CD4-positive, alpha-beta T cell treated with Interferon alpha-2 for 1 hour (primary cell): ENCODE measurements around the gene AKAP3.

Experiments used
- DNase-seq, 2 donors: peaks; one replicate each; pipeline ENCODE4 v3.0.0-alpha.2; 2020 to 2022

The AKAP3 gene

DNA sequence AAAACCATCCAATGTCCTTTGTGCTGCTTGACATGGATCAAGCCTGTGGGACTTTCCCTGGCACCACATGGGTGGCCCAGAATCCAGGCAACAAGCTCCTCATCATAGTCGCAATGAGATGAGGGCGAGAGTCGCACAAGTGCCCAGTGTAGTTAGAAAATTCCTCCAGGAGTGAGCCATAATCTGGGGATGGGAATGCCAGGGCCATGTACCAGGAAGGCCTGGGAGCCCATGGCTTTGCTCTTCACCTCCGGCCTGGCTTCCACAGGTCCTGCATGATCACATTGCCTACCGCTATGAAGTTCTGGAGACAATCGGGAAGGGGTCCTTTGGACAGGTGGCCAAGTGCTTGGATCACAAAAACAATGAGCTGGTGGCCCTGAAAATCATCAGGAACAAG, 53.0 kb downstream of the AKAP3 start:
- no peak for DNase-seq

DNA sequence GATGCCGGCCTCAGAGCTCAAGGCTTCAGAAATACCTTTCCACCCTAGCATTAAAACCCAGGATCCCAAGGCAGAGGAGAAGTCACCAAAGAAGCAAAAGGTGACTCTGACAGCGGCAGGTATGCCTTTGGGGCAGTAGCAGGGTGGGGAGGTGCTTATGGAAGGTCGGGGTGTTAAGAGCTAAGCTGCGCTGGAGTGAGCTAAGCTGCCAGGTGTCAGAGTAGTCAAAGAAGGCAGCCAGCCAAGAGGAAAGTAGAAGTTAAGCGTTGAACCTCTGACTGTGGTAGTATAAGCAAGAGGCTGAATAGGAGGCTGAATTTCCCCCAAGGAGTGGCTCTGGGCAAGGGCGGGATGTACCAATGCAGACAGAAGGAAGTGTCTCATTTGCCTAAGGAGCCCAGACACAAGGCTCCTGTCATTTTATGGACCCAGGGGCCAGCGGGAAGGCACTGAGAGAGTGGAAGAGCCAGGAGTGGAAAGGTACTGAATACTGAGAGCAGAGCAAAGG, 57.6 kb downstream of the AKAP3 start:
- DNase-seq, result no peak

DNA sequence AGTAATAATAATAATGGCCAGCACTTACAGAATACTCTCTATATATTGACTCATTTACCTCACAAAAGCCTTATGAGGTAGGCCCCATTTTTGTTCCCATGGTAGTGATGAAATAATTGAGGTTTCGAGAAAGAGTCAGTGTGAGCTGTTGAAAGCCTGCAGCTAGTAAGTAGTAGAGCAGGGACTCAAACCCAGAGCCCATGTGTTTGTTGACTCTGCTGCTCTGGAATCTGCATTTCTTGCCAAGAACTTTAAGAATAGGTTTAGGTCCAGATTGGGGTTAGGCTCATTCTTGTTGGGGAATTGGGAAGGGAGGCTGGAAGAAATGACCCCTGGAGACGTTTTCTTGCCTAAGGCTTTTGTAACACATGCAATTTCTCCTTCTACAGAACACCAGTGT, 58.9 kb downstream of the AKAP3 start:
- no peak for DNase-seq

DNA sequence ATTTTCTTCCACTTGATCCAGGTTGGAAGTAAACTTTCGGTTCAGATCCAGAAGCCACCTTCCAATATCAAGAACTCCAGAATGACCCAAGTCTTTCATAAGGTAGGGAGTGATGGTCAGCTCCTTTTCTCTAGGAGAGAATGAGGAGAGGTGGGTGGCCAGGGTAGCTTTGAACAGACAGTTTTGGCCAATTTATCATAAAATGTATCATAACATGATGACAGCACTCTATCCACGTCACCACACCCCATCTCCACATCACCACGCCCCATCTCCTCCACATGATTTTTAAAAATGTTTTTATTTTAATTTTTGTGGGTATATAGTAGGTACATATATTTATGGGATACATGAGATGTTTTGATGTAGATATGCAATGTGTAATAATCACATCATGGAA, 59.9 kb downstream of the AKAP3 start:
- no peak for DNase-seq

DNA sequence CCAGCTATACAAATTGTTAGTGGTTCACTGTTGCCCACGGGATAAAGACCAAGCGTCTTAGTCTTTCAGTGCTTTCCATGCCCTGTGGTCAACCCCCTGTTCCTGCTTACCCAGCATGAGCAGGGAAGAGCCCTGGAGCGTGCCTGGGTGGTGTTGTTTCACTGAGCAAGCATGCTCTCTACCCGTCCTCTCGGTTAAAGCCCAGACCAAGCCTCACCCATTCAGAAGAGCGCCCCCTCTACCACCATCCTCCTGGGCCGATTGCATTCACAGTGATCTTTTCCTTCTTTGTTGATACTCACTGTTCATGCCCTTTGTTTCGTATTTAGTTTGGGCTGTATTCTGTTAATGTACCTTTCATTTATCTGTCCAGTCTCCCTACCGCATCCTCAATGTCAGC, 61.7 kb downstream of the AKAP3 start:
- DNase-seq, result no peak

DNA sequence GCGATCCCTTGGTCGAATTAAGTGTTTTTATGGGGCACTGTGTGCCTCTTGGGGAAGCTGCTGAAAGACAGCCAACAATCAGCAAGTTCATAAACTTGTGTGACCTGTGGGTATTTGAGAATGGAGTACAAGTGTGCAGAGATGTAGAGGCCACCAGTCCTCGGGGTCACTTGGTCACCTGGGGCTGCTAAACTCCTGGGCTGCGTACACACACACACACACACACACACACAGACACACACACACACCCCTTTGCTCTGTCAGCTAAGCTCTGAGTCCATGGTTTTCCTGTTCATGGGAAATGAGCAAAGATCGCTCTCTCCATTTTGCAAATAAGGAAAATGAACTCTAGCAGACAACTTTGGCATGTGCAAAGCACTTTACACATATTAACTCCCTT, 62.4 kb downstream of the AKAP3 start:
- no peak for DNase-seq

DNA sequence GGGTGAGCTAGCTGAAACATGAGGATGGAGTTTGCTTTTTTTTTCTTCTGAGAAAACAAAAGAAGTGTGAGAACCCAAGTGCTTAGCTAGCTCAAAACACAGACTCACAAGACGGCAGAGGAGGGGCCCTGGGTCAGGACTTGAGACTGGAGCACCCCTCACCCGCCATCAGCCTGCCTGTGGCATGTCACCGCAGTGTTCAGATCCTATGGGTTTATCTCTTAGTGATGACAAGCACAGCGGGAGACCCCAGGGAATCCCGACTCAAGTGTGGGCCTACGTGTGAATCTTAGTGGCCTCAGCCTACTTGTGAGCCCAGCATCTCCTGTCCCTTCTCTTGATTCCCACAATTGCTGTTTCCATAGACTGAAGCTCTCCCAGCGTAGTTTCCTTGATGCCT, 64.0 kb downstream of the AKAP3 start:
- no peak for DNase-seq

DNA sequence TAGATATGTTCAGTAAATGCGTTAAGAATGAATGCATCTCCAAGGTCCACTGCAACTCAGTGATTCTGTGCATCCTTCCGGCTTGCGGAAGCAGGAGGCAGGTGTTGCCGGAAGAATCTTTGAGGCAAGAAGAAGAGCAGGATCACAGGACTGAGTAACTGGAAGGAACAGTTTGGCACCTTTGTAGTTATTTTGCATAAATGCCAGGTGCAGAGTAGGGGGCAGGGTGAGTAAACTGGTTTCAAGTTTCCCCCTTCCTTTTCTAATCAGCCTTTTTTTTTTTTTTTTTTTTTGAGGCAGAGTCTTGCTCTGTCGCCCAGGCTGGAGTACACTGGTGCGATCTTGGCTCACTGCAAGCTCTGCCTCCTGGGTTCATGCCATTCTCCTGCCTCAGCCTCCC, 64.6 kb downstream of the AKAP3 start:
- DNase-seq, result no peak

DNA sequence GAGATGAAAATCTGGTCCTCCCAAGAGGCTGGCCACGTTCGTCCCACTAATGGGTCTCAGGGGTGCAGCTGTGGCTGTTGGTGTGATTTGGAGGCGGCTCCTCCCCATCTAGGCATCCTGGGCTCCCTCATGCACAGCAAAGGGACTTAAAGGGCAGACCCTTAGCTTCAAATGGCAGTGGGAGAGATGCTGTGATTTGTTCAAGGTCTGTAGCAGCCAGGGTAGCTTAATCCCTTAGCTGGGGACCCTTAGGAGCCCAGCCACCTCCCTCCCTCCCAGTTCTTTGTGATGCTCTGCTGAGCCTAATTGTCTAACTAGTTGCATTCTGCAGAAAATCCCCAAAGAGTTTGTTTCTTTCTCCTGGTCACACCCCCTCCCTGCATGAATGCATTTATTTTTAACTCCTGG, 68.6 kb downstream of the AKAP3 start:
- no peak for DNase-seq

DNA sequence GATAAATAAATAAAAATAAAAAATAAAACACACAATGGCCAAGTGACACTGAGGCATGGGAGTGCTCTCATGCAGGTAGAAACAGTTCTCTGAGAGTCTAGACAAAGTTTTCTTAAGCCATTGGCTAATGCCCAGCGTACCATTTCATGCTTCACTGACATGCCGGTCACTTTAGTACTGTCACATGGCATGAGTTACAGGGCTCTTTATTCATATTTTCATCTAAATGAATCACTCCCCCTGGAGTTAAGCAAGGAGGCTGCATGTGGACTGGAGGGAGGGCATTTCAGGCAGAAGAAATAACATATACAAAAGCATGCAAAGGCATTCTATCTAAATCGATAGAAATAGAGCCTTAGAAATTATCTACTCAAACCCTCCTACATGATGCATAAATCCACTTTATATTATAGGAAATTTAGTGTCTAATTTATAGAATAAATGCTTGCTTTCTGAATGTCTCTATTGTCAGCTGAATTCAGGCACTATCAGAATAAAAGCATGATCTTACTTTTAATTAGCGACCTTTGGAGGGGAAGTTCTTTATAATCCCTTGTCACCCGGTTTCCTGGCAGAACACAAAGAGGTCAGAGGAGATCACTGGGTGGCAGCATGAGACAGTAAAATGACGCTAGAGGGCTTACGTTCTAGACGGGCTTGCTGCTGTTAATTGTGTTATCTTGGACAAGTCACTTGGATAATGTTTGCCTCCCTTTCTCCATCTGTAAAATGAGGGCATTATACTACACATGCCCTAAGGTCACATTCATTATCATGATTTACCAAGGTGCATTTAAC, 69.3 kb downstream of the AKAP3 start:
- DNase-seq, result peak; percentile 6 to 18

DNA sequence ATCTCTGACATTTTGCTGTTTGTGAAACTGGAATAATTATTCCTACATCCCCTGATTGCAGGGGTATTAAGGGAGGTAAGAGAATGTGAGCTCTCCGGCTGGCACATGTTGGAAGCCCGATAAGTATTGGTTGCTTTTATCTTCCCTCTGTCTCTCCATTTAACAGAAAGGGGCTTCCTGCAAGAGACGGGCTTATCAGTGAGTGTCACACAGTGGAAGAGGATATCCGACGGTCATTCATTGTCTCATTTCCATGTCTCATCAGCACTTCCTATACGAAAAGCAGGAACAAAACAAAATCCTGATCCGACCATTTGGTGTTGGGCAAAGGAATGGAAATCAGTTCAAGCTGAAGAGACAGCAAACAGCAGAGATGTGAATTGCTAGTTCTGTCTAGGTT, 76.2 kb downstream of the AKAP3 start:
- no peak for DNase-seq

DNA sequence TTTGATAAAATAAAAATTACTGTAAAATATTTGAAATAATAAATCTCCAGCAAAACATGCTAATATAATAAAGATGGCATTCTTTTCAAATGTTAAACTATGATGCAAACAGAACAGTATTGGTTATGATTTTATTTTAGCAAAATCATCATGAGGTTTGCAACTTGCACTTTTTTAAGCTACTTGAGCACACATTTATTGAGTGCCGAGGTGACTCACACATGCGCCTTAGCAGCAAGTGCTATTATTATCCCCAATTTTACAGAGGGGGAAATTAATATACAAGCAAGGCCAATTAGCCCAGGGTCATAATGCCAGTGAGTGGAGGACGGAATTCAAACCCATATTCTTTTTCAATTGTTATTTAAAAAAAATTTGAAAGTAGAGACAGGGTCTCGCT, 79.6 kb downstream of the AKAP3 start:
- DNase-seq, result no peak

DNA sequence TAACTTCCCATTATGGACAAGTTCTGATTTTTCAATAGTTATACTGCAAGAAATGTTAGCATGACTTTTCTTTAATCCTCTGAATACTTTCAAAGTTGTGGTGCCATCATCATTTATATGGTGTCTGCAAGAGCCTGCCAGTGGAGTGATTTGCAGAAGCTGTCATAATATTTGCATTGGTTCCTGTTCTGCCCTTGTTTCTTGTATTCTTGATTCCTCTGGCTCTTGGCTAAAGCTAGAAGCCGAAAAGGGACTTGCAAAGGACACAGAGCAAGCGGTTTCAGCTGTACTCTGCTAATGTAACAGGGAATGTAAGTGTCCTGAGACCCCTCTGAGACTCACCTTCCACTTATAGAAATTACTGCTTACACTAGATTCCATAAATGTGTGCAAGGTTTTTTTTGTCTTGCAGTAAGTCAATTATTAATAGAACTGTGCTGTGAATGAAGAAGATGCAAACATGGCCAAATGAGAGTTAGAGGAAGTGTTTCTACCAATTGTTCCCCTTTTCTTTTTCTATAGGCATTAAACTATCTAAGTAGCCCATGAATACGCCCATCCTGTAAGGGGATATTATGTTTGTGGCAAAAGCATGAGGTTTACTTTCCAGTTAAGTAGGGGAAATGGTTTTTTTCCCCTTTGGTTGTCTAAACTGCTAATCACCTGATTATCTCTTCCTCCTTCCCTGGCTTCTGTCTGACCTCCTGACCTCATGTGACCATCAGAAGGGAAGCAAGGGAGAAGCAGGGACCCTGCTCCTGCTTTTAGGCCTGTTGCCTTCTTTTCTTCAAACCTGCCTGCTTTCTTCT, 81.6 kb downstream of the AKAP3 start:
- DNase-seq, result no peak

DNA sequence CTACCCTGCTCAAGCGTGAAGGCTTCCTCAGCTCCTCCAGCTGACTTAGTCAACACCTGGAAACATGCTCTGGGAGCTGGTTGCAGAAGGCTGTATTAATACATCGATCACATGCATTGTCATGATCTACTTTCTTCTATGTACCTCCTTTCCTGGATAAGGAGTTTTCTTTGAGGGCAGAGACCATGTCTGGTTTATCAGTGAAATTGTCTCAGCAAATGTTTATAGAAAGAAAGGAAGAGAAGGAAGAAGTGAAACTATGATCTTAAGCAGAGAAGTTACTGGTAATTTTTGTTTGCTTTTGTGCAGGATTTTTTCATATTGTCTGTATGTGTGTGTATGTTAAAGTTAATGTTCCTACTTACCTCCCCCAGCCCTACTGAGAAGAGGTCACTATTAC, 82.4 kb downstream of the AKAP3 start:
- no peak for DNase-seq
